ENCODE results near the gene HNRNPA1.
A peak's percentile ranks its signal among the peaks of the same experiment; 100 is the strongest.

HNRNPA1 gene

GRCh38 chr12:54259194-54260011 lies 21.1 kb upstream of the HNRNPA1 start:
- H3K4me3 ChIP-seq (replicated peaks; ENCODE audit: low read depth, low read length): peak overlapping the region; percentile 41
- peak; percentile 82 for DNase-seq (ENCODE audit: extremely low read depth, low read depth)
- TF ChIP-seq CTCF (IDR thresholded peaks at IDR 0.05; ENCODE audit: low read depth, low read length, missing control alignments): no peak

GRCh38 chr12:54261815-54262402 lies 18.6 kb upstream of the HNRNPA1 start:
- DNase-seq (ENCODE audit: extremely low read depth, low read depth): no peak
- no peak for TF ChIP-seq CTCF (IDR thresholded peaks at IDR 0.05; ENCODE audit: low read depth, low read length, missing control alignments)
- no peak overlapping the region for H3K4me3 ChIP-seq (replicated peaks; ENCODE audit: low read depth, low read length)

- TF ChIP-seq CTCF (IDR thresholded peaks at IDR 0.05; ENCODE audit: low read depth, low read length, missing control alignments): no peak
- H3K4me3 ChIP-seq (replicated peaks; ENCODE audit: low read depth, low read length): no peak overlapping the region
- no peak for DNase-seq (ENCODE audit: extremely low read depth, low read depth)
Measured at GRCh38 chr12:54262403-54262925, 18.1 kb upstream of the HNRNPA1 start.

GRCh38 chr12:54265364-54265812 lies 15.1 kb upstream of the HNRNPA1 start:
- TF ChIP-seq CTCF (IDR thresholded peaks at IDR 0.05; ENCODE audit: low read depth, low read length, missing control alignments): no peak
- no peak for DNase-seq (ENCODE audit: extremely low read depth, low read depth)
- no peak overlapping the region for H3K4me3 ChIP-seq (replicated peaks; ENCODE audit: low read depth, low read length)

GRCh38 chr12:54266852-54267251 lies 13.7 kb upstream of the HNRNPA1 start:
- DNase-seq (ENCODE audit: extremely low read depth, low read depth): no peak
- no peak overlapping the region for H3K4me3 ChIP-seq (replicated peaks; ENCODE audit: low read depth, low read length)
- no peak for TF ChIP-seq CTCF (IDR thresholded peaks at IDR 0.05; ENCODE audit: low read depth, low read length, missing control alignments)

GRCh38 chr12:54270345-54270744 lies 10.2 kb upstream of the HNRNPA1 start:
- no peak for DNase-seq (ENCODE audit: extremely low read depth, low read depth)
- no peak overlapping the region for H3K4me3 ChIP-seq (replicated peaks; ENCODE audit: low read depth, low read length)
- TF ChIP-seq CTCF (IDR thresholded peaks at IDR 0.05; ENCODE audit: low read depth, low read length, missing control alignments): no peak
